Tibial artery (tissue), 4 donors: Measurements from ENCODE around the gene SGF29.
"Not testable (repeated sequence)": the region's sequence is repeated elsewhere in the genome, so short reads cannot be mapped to it uniquely, and the experiment has no call there.

ENCODE experiments used
- DNase-seq, 2 donors: peaks; one replicate each; pipeline ENCODE4 v3.0.0-alpha.2; 2019
- H3K27ac ChIP-seq, 2 donors: fragments of 200-600 bp; sonication (generic) in 1 of 2; 1 replicate in 1 of 2; 2 replicates in 1 of 2; pipeline ENCODE4 v1.5.1; 2018 to 2019; ENCODE audit warnings: mild to moderate bottlenecking in 1 of 2
- H3K27me3 ChIP-seq, 2 donors: fragments of 200-600 bp; sonication (generic) in 1 of 2; one replicate each; pipeline versions ENCODE4 v1.5.1 to v1.6.0; 2016 to 2019
- H3K36me3 ChIP-seq, 3 donors: fragments of 200-600 bp; sonication (generic) in 2 of 3; one replicate each; pipeline ENCODE4 v1.5.1; 2016 to 2019; ENCODE audit warnings: mild to moderate bottlenecking in 2 of 3
- H3K4me1 ChIP-seq, 4 donors: fragments of 200-600 bp; sonication (generic) in 2 of 4; 1 replicate in 3 of 4; 2 replicates in 1 of 4; pipeline ENCODE4 v1.5.1; 2016 to 2019
- H3K4me3 ChIP-seq, 2 donors: fragments of 200-600 bp; sonication (generic) in 1 of 2; 1 replicate in 1 of 2; 2 replicates in 1 of 2; pipeline ENCODE4 v1.5.1; 2018 to 2019; ENCODE audit warnings: mild to moderate bottlenecking in 2 of 2
- H3K9me3 ChIP-seq, 3 donors: fragments of 200-600 bp; sonication (generic) in 1 of 3; one replicate each; pipeline ENCODE4 v1.5.1; 2016 to 2019
- CTCF ChIP-seq, 2 experiments: fragments of 200-600 bp in 1 of 2; fragments of 450-650 bp in 1 of 2; IDR thresholded peaks; one replicate each; pipeline ENCODE4 v1.5.1; 2017 to 2019; ENCODE audit warnings: antibody characterized with exemption in 2 of 2, mild to moderate bottlenecking in 1 of 2, moderate library complexity in 1 of 2
- intact Hi-C: fragments of 100-400 bp; cut with DNase I; formaldehyde crosslinking; loops from one replicate; pipeline ENCODE4 v1.15.0; 2023; ENCODE audit warnings: low total_unique reads

SGF29 gene

GRCh38 chr16:28616636-28617035, 62.9 kb downstream of the SGF29 start:
- Histone ChIP-seq H3K9me3 (no peaks in the 10 kb centered on the region), H3K36me3 (no peaks in the 10 kb centered on the region), H3K4me3 (no peak overlapping the region), H3K4me1 (no peaks in the 10 kb centered on the region), H3K27me3 (peaks cover 0 to 2% of the 10 kb centered on the region in 2 donors), H3K27ac (no peak overlapping the region)
- DNase-seq: no peak
- intact Hi-C loops: no loop called here
- no peak for TF ChIP-seq CTCF (IDR thresholded peaks at IDR 0.05)

- no peak for TF ChIP-seq CTCF (IDR thresholded peaks at IDR 0.05)
- H3K4me3 ChIP-seq: no peak overlapping the region
- H3K36me3 ChIP-seq: no peaks in the 10 kb centered on the region
- no peak overlapping the region for H3K27ac ChIP-seq
- DNase-seq: no peak
- peaks cover 0 to 5% (median under 1%) of the 10 kb centered on the region in 4 donors for H3K4me1 ChIP-seq
- intact Hi-C loops: no loop called here
- peaks cover 0 to 11% of the 10 kb centered on the region in 2 donors for H3K27me3 ChIP-seq
- H3K9me3 ChIP-seq: no peaks in the 10 kb centered on the region
Observed at GRCh38 chr16:28617874-28618273, 64.2 kb downstream of the SGF29 start.

- peaks cover 0 to 13% (median 6%) of the 10 kb centered on the region in 4 donors for H3K4me1 ChIP-seq
- intact Hi-C loops, H3K36me3 ChIP-seq, DNase-seq, H3K9me3 ChIP-seq, H3K27ac ChIP-seq, H3K4me3 ChIP-seq: not testable (repeated sequence)
- peaks cover 4 to 18% of the 10 kb centered on the region in 2 donors for H3K27me3 ChIP-seq
Observed at GRCh38 chr16:28620316-28620715, 66.6 kb downstream of the SGF29 start.

GRCh38 chr16:28621481-28622155, 67.9 kb downstream of the SGF29 start:
- intact Hi-C loops: no loop called here
- peaks cover 4 to 16% of the 10 kb centered on the region in 2 donors for H3K27me3 ChIP-seq
- no peak for DNase-seq
- no peak overlapping the region for H3K4me3 ChIP-seq
- no peaks in the 10 kb centered on the region for H3K36me3 ChIP-seq
- H3K27ac ChIP-seq: no peak overlapping the region
- TF ChIP-seq CTCF (IDR thresholded peaks at IDR 0.05): no peak
- no peaks in the 10 kb centered on the region for H3K9me3 ChIP-seq
- H3K4me1 ChIP-seq: peaks cover 0 to 13% (median 6%) of the 10 kb centered on the region in 4 donors

- H3K9me3 ChIP-seq, H3K27ac ChIP-seq, H3K36me3 ChIP-seq, DNase-seq, intact Hi-C loops: not testable (repeated sequence)
- Histone ChIP-seq H3K27me3 (peaks cover 4 to 16% of the 10 kb centered on the region in 2 donors), H3K4me1 (peaks cover 0 to 13% (median 6%) of the 10 kb centered on the region in 4 donors), H3K4me3 (peak overlapping the region; percentile 31 to 41)
Observed at GRCh38 chr16:28622532-28623171, 68.9 kb downstream of the SGF29 start.

- Histone ChIP-seq H3K36me3 (no peaks in the 10 kb centered on the region), H3K27ac (no peak overlapping the region), H3K27me3 (peaks cover 4 to 16% of the 10 kb centered on the region in 2 donors), H3K9me3 (no peaks in the 10 kb centered on the region), H3K4me3 (peak overlapping the region; percentile 31 to 41), H3K4me1 (peaks cover 0 to 13% (median 6%) of the 10 kb centered on the region in 4 donors)
- intact Hi-C loops: no loop called here
- TF ChIP-seq CTCF (IDR thresholded peaks at IDR 0.05): no peak
- no peak for DNase-seq
Observed at GRCh38 chr16:28623172-28623711, 69.5 kb downstream of the SGF29 start.

GRCh38 chr16:28630905-28631304, 77.2 kb downstream of the SGF29 start:
- H3K27me3 ChIP-seq, H3K9me3 ChIP-seq, H3K27ac ChIP-seq, H3K36me3 ChIP-seq, H3K4me3 ChIP-seq, intact Hi-C loops, H3K4me1 ChIP-seq, DNase-seq: not testable (repeated sequence)

GRCh38 chr16:28636093-28636823, 82.5 kb downstream of the SGF29 start:
- H3K27ac ChIP-seq, H3K9me3 ChIP-seq, H3K4me3 ChIP-seq, H3K4me1 ChIP-seq, intact Hi-C loops, DNase-seq, H3K27me3 ChIP-seq, H3K36me3 ChIP-seq: not testable (repeated sequence)

GRCh38 chr16:28637765-28638164, 84.0 kb downstream of the SGF29 start, which contains the start of gene NPIPB8:
NPIPB8 (plus strand) TSS chr16:28638065; CDS start chr16:28638361, 296 bp downstream.
- intact Hi-C loops, H3K4me1 ChIP-seq, H3K4me3 ChIP-seq, H3K9me3 ChIP-seq, H3K36me3 ChIP-seq, H3K27me3 ChIP-seq, DNase-seq, H3K27ac ChIP-seq: not testable (repeated sequence)
